HEK293 (cell line): ENCODE results near the gene FAM171A1.

ENCODE experiments used
- ELK4 ChIP-seq: IDR thresholded peaks from 2 replicates; pipeline ENCODE4 v1.6.1; 2011; ENCODE audit warnings: mild to moderate bottlenecking, low read depth, low read length, borderline replicate concordance
- FEZF1 ChIP-seq: fragments of 450-650 bp; formaldehyde crosslinking; IDR thresholded peaks from 2 replicates; pipeline ENCODE4 v1.5.1; 2016; ENCODE audit warnings: missing biosample characterization, missing genetic modification characterization
- GFI1B ChIP-seq: fragments of 450-650 bp; formaldehyde crosslinking; IDR thresholded peaks from 2 replicates; pipeline ENCODE4 v1.5.1; 2016; ENCODE audit warnings: missing biosample characterization, missing genetic modification characterization
- GLIS1 ChIP-seq: fragments of 450-650 bp; formaldehyde crosslinking; IDR thresholded peaks from 2 replicates; pipeline ENCODE4 v1.5.1; 2016; ENCODE audit warnings: missing biosample characterization, missing genetic modification characterization
- HIC1 ChIP-seq: fragments of 450-650 bp; formaldehyde crosslinking; IDR thresholded peaks from 2 replicates; pipeline ENCODE4 v1.5.1; 2016; ENCODE audit warnings: missing biosample characterization, missing genetic modification characterization
- PRDM1 ChIP-seq: fragments of 450-650 bp; formaldehyde crosslinking; IDR thresholded peaks from 2 replicates; pipeline ENCODE4; 2016; ENCODE audit warnings: missing biosample characterization, missing genetic modification characterization
- PRDM6 ChIP-seq: fragments of 450-650 bp; formaldehyde crosslinking; IDR thresholded peaks from 2 replicates; pipeline ENCODE4 v1.5.1; 2017; ENCODE audit warnings: missing biosample characterization, missing genetic modification characterization
- SCRT2 ChIP-seq: fragments of 450-650 bp; formaldehyde crosslinking; IDR thresholded peaks from 2 replicates; pipeline ENCODE4 v1.5.1; 2016; ENCODE audit warnings: missing biosample characterization, missing genetic modification characterization
- ZBTB11 ChIP-seq: fragments of 450-650 bp; formaldehyde crosslinking; conservative IDR thresholded peaks from 2 replicates; pipeline ENCODE4 v1.5.1; 2016; ENCODE audit warnings: low read depth, missing biosample characterization, missing genetic modification characterization
- ZBTB17 ChIP-seq: fragments of 450-650 bp; formaldehyde crosslinking; IDR thresholded peaks from 2 replicates; pipeline ENCODE4 v1.5.1; 2016; ENCODE audit warnings: missing biosample characterization, missing genetic modification characterization
- ZBTB20 ChIP-seq: fragments of 450-650 bp; formaldehyde crosslinking; IDR thresholded peaks from 2 replicates; pipeline ENCODE4 v1.5.1; 2016; ENCODE audit warnings: missing biosample characterization, missing genetic modification characterization
- ZBTB48 ChIP-seq: fragments of 450-650 bp; formaldehyde crosslinking; IDR thresholded peaks from 2 replicates; pipeline ENCODE4 v1.5.1; 2016; ENCODE audit warnings: missing biosample characterization, missing genetic modification characterization
- ZNF146 ChIP-seq: fragments of 450-650 bp; formaldehyde crosslinking; IDR thresholded peaks from 2 replicates; pipeline ENCODE4 v1.5.1; 2016; ENCODE audit warnings: missing biosample characterization, missing genetic modification characterization
- ZNF16 ChIP-seq: fragments of 450-650 bp; formaldehyde crosslinking; IDR thresholded peaks from 2 replicates; pipeline ENCODE4 v1.5.1; 2016; ENCODE audit warnings: low read depth, missing biosample characterization, missing genetic modification characterization
- ZNF169 ChIP-seq: fragments of 450-650 bp; formaldehyde crosslinking; IDR thresholded peaks from 2 replicates; pipeline ENCODE4 v1.5.1; 2016; ENCODE audit warnings: missing biosample characterization, missing genetic modification characterization
- ZNF292 ChIP-seq: fragments of 450-650 bp; formaldehyde crosslinking; IDR thresholded peaks from 2 replicates; pipeline ENCODE4 v1.5.1; 2016; ENCODE audit warnings: low read depth, missing biosample characterization, missing genetic modification characterization, borderline replicate concordance
- ZNF391 ChIP-seq: fragments of 450-650 bp; formaldehyde crosslinking; IDR thresholded peaks from 2 replicates; pipeline ENCODE4 v1.5.1; 2016; ENCODE audit warnings: low read depth, missing biosample characterization, missing genetic modification characterization, borderline replicate concordance
- ZNF398 ChIP-seq: fragments of 450-650 bp; formaldehyde crosslinking; IDR thresholded peaks from 2 replicates; pipeline ENCODE4 v1.5.1; 2017; ENCODE audit warnings: missing biosample characterization, missing genetic modification characterization
- ZNF433 ChIP-seq: fragments of 450-650 bp; formaldehyde crosslinking; IDR thresholded peaks from 2 replicates; pipeline ENCODE4 v1.5.1; 2016; ENCODE audit warnings: missing biosample characterization, missing genetic modification characterization, low read depth
- ZNF501 ChIP-seq: fragments of 450-650 bp; formaldehyde crosslinking; IDR thresholded peaks from 2 replicates; pipeline ENCODE4 v1.5.1; 2016; ENCODE audit warnings: missing biosample characterization, missing genetic modification characterization
- ZNF530 ChIP-seq: fragments of 450-650 bp; formaldehyde crosslinking; IDR thresholded peaks from 2 replicates; pipeline ENCODE4 v1.5.1; 2016; ENCODE audit warnings: low read depth, missing biosample characterization, missing genetic modification characterization
- ZNF580 ChIP-seq: fragments of 450-650 bp; formaldehyde crosslinking; IDR thresholded peaks from 2 replicates; pipeline ENCODE4 v1.5.1; 2016; ENCODE audit warnings: missing biosample characterization, missing genetic modification characterization
- ZNF585B ChIP-seq: fragments of 450-650 bp; formaldehyde crosslinking; IDR thresholded peaks from 2 replicates; pipeline ENCODE4 v1.5.1; 2016; ENCODE audit warnings: missing biosample characterization, missing genetic modification characterization
- ZNF692 ChIP-seq: fragments of 450-650 bp; formaldehyde crosslinking; IDR thresholded peaks from 2 replicates; pipeline ENCODE4 v1.5.1; 2016; ENCODE audit warnings: missing biosample characterization, missing genetic modification characterization
- ZNF776 ChIP-seq: fragments of 450-650 bp; formaldehyde crosslinking; IDR thresholded peaks from 2 replicates; pipeline ENCODE4 v1.5.0; 2017; ENCODE audit warnings: missing biosample characterization, missing genetic modification characterization, borderline replicate concordance
- ZSCAN16 ChIP-seq: fragments of 450-650 bp; formaldehyde crosslinking; IDR thresholded peaks from 2 replicates; pipeline ENCODE4 v1.5.1; 2016; ENCODE audit warnings: missing biosample characterization, missing genetic modification characterization
- ZSCAN23 ChIP-seq: fragments of 450-650 bp; formaldehyde crosslinking; IDR thresholded peaks from 2 replicates; pipeline ENCODE4 v1.5.1; 2016; ENCODE audit warnings: missing biosample characterization, missing genetic modification characterization

FAM171A1 gene

GRCh38 chr10:15167411-15168290 is 203.4 kb downstream of the FAM171A1 start (continued):
- peak; percentile 80 for TF ChIP-seq ZBTB20 (tag by site-specific recombination)
- TF ChIP-seq HIC1 (tag by site-specific recombination): peak; percentile 61; the same call in 1 of the 2 replicates
- no peak for TF ChIP-seq ZNF292 (tag by site-specific recombination)
- TF ChIP-seq ZNF433 (tag by site-specific recombination): no peak
- TF ChIP-seq ZNF692 (tag by site-specific recombination): no peak
- no peak for TF ChIP-seq ZNF169 (tag by site-specific recombination)
- peak; percentile 77 for TF ChIP-seq ZBTB48 (tag by site-specific recombination)
- TF ChIP-seq PRDM1 (tag by site-specific recombination): peak; percentile 38
- peak; percentile 92 for TF ChIP-seq ZBTB17 (tag by site-specific recombination)
- TF ChIP-seq ZBTB11 (tag by site-specific recombination): no peak
- no peak for TF ChIP-seq ZNF391 (tag by site-specific recombination)
- TF ChIP-seq ZNF146 (tag by site-specific recombination): no peak
- TF ChIP-seq ZNF16: no peak
- no peak; the same call in 1 of the 2 replicates for TF ChIP-seq ZNF501 (tag by site-specific recombination)
- TF ChIP-seq ZNF530 (tag by site-specific recombination): no peak
- no peak for TF ChIP-seq GFI1B (tag by site-specific recombination)
- TF ChIP-seq ZNF776 (tag by site-specific recombination): no peak
- peak; percentile 43; the same call in 1 of the 2 replicates for TF ChIP-seq FEZF1 (tag by site-specific recombination)
- TF ChIP-seq ZNF585B (tag by site-specific recombination): no peak
- TF ChIP-seq GLIS1 (tag by site-specific recombination): peak; percentile 92
- no peak for TF ChIP-seq ZSCAN23 (tag by site-specific recombination)
- TF ChIP-seq ZNF580 (tag by site-specific recombination): no peak
- no peak for TF ChIP-seq ZNF398 (tag by site-specific recombination)
- TF ChIP-seq ELK4: no peak
- peak; percentile 24; the same call in 1 of the 2 replicates for TF ChIP-seq PRDM6 (tag by site-specific recombination)
- peak; percentile 84 for TF ChIP-seq SCRT2
- TF ChIP-seq ZSCAN16 (tag by site-specific recombination): no peak
